H9 (cell line): Measurements from ENCODE around the gene TSPAN13. TPM values are rescaled to one million over a fixed set of nuclear protein-coding genes. Genes with fewer than 3 reads are reported as not detected.

ENCODE experiments used
- DNase-seq: peaks from one replicate; pipeline ENCODE4 v3.0.0-alpha.2; 2017
- H2AFZ ChIP-seq: one replicate; pipeline ENCODE4 v1.6.1; 2013; ENCODE audit warnings: mild to moderate bottlenecking, low read length, control low read depth, moderate library complexity
- H2AK5ac ChIP-seq: 2 replicates; pipeline ENCODE4 v1.6.1; 2013; ENCODE audit warnings: low read length, control low read depth, mixed read lengths; ENCODE audit not compliant: insufficient read length
- H2BK120ac ChIP-seq: one replicate; pipeline ENCODE4 v1.6.1; 2013; ENCODE audit warnings: low read depth, mild to moderate bottlenecking, low read length, control low read depth, inconsistent platforms; ENCODE audit not compliant: poor library complexity, severe bottlenecking
- H2BK12ac ChIP-seq: 2 replicates; pipeline ENCODE4 v1.6.1; 2013; ENCODE audit warnings: low read length, control low read depth, mixed read lengths, low read depth; ENCODE audit not compliant: insufficient read length
- H2BK15ac ChIP-seq: 2 replicates; pipeline ENCODE4 v1.6.1; 2013; ENCODE audit warnings: low read depth, low read length, control low read depth
- H2BK20ac ChIP-seq: one replicate; pipeline ENCODE4 v1.6.1; 2013; ENCODE audit warnings: low read depth, mild to moderate bottlenecking, low read length, control low read depth, inconsistent platforms; ENCODE audit not compliant: poor library complexity, severe bottlenecking
- H2BK5ac ChIP-seq: 2 replicates; pipeline ENCODE4 v1.6.1; 2013; ENCODE audit warnings: low read length, control low read depth, mixed read lengths; ENCODE audit not compliant: insufficient read length
- H3K14ac ChIP-seq: 2 replicates; pipeline ENCODE4 v1.6.1; 2013; ENCODE audit warnings: low read length, control low read depth; ENCODE audit not compliant: insufficient read depth
- H3K18ac ChIP-seq: 2 replicates; pipeline ENCODE4 v1.6.1; 2013; ENCODE audit warnings: low read depth, mild to moderate bottlenecking, mixed read lengths, low read length, control low read depth; ENCODE audit not compliant: insufficient read length
- H3K23ac ChIP-seq: 2 replicates; pipeline ENCODE4 v1.6.1; 2013; ENCODE audit warnings: low read length, control low read depth, mixed read lengths, low read depth; ENCODE audit not compliant: insufficient read length
- H3K23me2 ChIP-seq: 2 replicates; pipeline ENCODE4 v1.6.1; 2013; ENCODE audit warnings: low read depth, mild to moderate bottlenecking, mixed read lengths, low read length, control low read depth; ENCODE audit not compliant: insufficient read length, poor library complexity, severe bottlenecking
- H3K27ac ChIP-seq: 2 replicates; pipeline ENCODE4 v1.5.1; 2013; ENCODE audit warnings: low read length, control low read depth, mixed read lengths, low read depth; ENCODE audit not compliant: insufficient read length
- H3K27me3 ChIP-seq: 2 replicates; pipeline ENCODE4 v1.6.1; 2013; ENCODE audit warnings: low read length, control low read depth, inconsistent platforms; ENCODE audit not compliant: insufficient read depth
- H3K4ac ChIP-seq: 2 replicates; pipeline ENCODE4 v1.6.1; 2013; ENCODE audit warnings: low read depth, mild to moderate bottlenecking, control low read depth, inconsistent platforms, low read length, moderate library complexity
- H3K4me1 ChIP-seq: 2 replicates; pipeline ENCODE4 v1.6.1; 2013; ENCODE audit warnings: low read length, control low read depth, inconsistent platforms; ENCODE audit not compliant: insufficient read depth
- H3K4me2 ChIP-seq: 2 replicates; pipeline ENCODE4 v1.6.1; 2013; ENCODE audit warnings: low read length, control low read depth, mixed read lengths; ENCODE audit not compliant: insufficient read length, insufficient read depth
- H3K56ac ChIP-seq: 2 replicates; pipeline ENCODE4 v1.6.1; 2013; ENCODE audit warnings: low read depth, mild to moderate bottlenecking, mixed read lengths, low read length, control low read depth; ENCODE audit not compliant: insufficient read length
- H3K79me1 ChIP-seq: 2 replicates; pipeline ENCODE4 v1.6.1; 2013; ENCODE audit warnings: low read depth, mild to moderate bottlenecking, moderate library complexity, low read length, control low read depth, inconsistent platforms; ENCODE audit not compliant: insufficient read depth, poor library complexity, severe bottlenecking
- H3K79me2 ChIP-seq: 2 replicates; pipeline ENCODE4 v1.6.1; 2013; ENCODE audit warnings: low read length, control low read depth, inconsistent platforms; ENCODE audit not compliant: insufficient read depth
- H3K9ac ChIP-seq: 2 replicates; pipeline ENCODE4 v1.6.1; 2013; ENCODE audit warnings: low read length, control low read depth, mixed read lengths; ENCODE audit not compliant: insufficient read length; ENCODE audit errors: extremely low read depth
- H3K9me3 ChIP-seq: one replicate; pipeline ENCODE4 v1.6.1; 2013; ENCODE audit warnings: low read depth, low read length, inconsistent platforms; ENCODE audit not compliant: control insufficient read depth
- H3T11ph ChIP-seq: one replicate; pipeline ENCODE4 v1.6.1; 2013; ENCODE audit warnings: mild to moderate bottlenecking, low read length, control low read depth, inconsistent platforms
- H4K20me1 ChIP-seq: one replicate; pipeline ENCODE4 v1.6.1; 2013; ENCODE audit not compliant: control insufficient read depth, insufficient read length, insufficient read depth
- H4K5ac ChIP-seq: 2 replicates; pipeline ENCODE4 v1.6.1; 2013; ENCODE audit warnings: low read depth, mild to moderate bottlenecking, mixed read lengths, low read length, control low read depth; ENCODE audit not compliant: insufficient read length
- H4K8ac ChIP-seq: replicated peaks from 2 replicates; pipeline ENCODE4 v1.6.1; 2013; ENCODE audit warnings: low read length, control low read depth, mixed read lengths, low read depth; ENCODE audit not compliant: insufficient read length
- H4K91ac ChIP-seq: 2 replicates; pipeline ENCODE4 v1.6.1; 2013; ENCODE audit warnings: low read depth, mild to moderate bottlenecking, moderate library complexity, mixed read lengths, low read length, control low read depth; ENCODE audit not compliant: insufficient read length
- H3K27ac Mint-ChIP-seq, 3 experiments: 2 replicates in 2 of 3; 3 replicates in 1 of 3; pipeline ENCODE4 v1.8.0; 2020 to 2021; ENCODE audit warnings: mixed read lengths in 3 of 3, mild to moderate bottlenecking in 1 of 3, moderate library complexity in 1 of 3
- H3K27me3 Mint-ChIP-seq: 2 replicates; pipeline ENCODE4 v1.8.0; 2021; ENCODE audit warnings: low read depth, mild to moderate bottlenecking, moderate library complexity, mixed read lengths
- H3K36me3 Mint-ChIP-seq, 3 experiments: 2 replicates in 2 of 3; 3 replicates in 1 of 3; pipeline ENCODE4 v1.8.0; 2020 to 2021; ENCODE audit warnings: low read depth in 3 of 3, mixed read lengths in 3 of 3; ENCODE audit not compliant: insufficient read depth in 1 of 3
- H3K4me1 Mint-ChIP-seq, 2 experiments: 2 replicates each; pipeline ENCODE4 v1.8.0; 2020; ENCODE audit warnings: mixed read lengths in 2 of 2
- H3K4me3 Mint-ChIP-seq, 2 experiments: 2 replicates in 1 of 2; 3 replicates in 1 of 2; pipeline ENCODE4 v1.8.0; 2020 to 2021; ENCODE audit warnings: mild to moderate bottlenecking in 2 of 2, mixed read lengths in 2 of 2, moderate library complexity in 1 of 2
- H3K9me3 Mint-ChIP-seq, 2 experiments: 2 replicates in 1 of 2; 3 replicates in 1 of 2; pipeline ENCODE4 v1.8.0; 2020; ENCODE audit warnings: mild to moderate bottlenecking in 2 of 2, mixed read lengths in 2 of 2, moderate library complexity in 1 of 2
- CTCF ChIP-seq: fragments of 200-600 bp; sonication (generic); conservative IDR thresholded peaks from 3 replicates; pipeline ENCODE4 v1.8.0; 2021; ENCODE audit warnings: antibody characterized with exemption, mild to moderate bottlenecking
- WGBS: extraction: QIAGEN DNeasy Blood & Tissue Kit; methylation state at CpG from one replicate; pipeline ENCODE4 v1.1.7; 2013; ENCODE audit warnings: missing lambda C conversion rate, low lambda C conversion rate, mixed read lengths; ENCODE audit not compliant: insufficient read length; ENCODE audit errors: extremely low coverage; 5-methylcytosine and 5-hydroxymethylcytosine counted together
- total RNA-seq: library from RNA; stranded (reverse); gene quantifications from 2 replicates; pipeline ENCODE4 v1.2.1, GENCODE V29; 2021

The TSPAN13 gene
- total RNA-seq, 1 experiment from 2014 or later: 18.7 TPM

- Mint-ChIP-seq H3K36me3 (no peaks in the 10 kb centered on the region), H3K27ac (no peak overlapping the region), H3K9me3 (no peaks in the 10 kb centered on the region), H3K4me1 (peaks cover 14 to 20% of the 10 kb centered on the region in 2 experiments), H3K4me3 (no peak overlapping the region), H3K27me3 (no peaks in the 10 kb centered on the region)
- Histone ChIP-seq H3K18ac (no peak overlapping the region), H3K4ac (no peak overlapping the region), H3K23me2 (no peaks in the 10 kb centered on the region), H2AFZ (no peak overlapping the region), H2AK5ac (no peak overlapping the region), H3K79me2 (no peaks in the 10 kb centered on the region), H3K9me3 (no peaks in the 10 kb centered on the region), H3K27me3 (no peaks in the 10 kb centered on the region), H4K20me1 (no peaks in the 10 kb centered on the region), H2BK20ac (no peak overlapping the region), H4K91ac (no peak overlapping the region), H3K23ac (no peak overlapping the region), H3K9ac (no peak overlapping the region), H2BK15ac (no peak overlapping the region), H3K4me1 (no peaks in the 10 kb centered on the region; the same call in 1 of the 2 replicates), H2BK12ac (no peak overlapping the region), H3K56ac (no peak overlapping the region), H3K27ac (no peak overlapping the region), H3K79me1 (no peaks in the 10 kb centered on the region), H4K5ac (no peak overlapping the region), H4K8ac (no peak overlapping the region), H2BK5ac (no peak overlapping the region), H2BK120ac (no peak overlapping the region), H3T11ph (no peak overlapping the region), H3K4me2 (no peak overlapping the region), H3K14ac (no peak overlapping the region)
- no peak for TF ChIP-seq CTCF
- DNase-seq: no peak
- no CpG with 5 or more reads among the region's 5 CpGs for WGBS
Measured at GRCh38 chr7:16738011-16738688, 15.4 kb upstream of the TSPAN13 start.
